Panc1 (cell line): Measurements from ENCODE around the gene C13orf46. TPM values are rescaled to one million over a fixed set of nuclear protein-coding genes. Genes with fewer than 3 reads are reported as not detected.

ENCODE experiments used
- ATAC-seq: fragments of 200-7000 bp; cut with Tn5 transposase; 2 replicates; pipeline ENCODE4 v1.9.1; 2020; ENCODE audit warnings: mild to moderate bottlenecking, moderate library complexity
- BruUV-seq: library from RNA; stranded (reverse); fragments of 400-500 nt; replicated peaks from 2 replicates; lab custom pipeline; 2021; lab: Mats Ljungman, UMichigan
- CTCF ChIA-PET: fragments of 300-600 bp; sonication (Branson Sonifier 250); formaldehyde crosslinking; loops from one replicate; lab custom pipeline; 2022; ENCODE audit warnings: antibody characterized with exemption; lab: Charles Lee
- POLR2A ChIA-PET: fragments of 300-600 bp; sonication (Branson Sonifier 250); formaldehyde crosslinking; loops from one replicate; lab custom pipeline; 2022; ENCODE audit warnings: antibody characterized with exemption; lab: Charles Lee
- DNase-seq: peaks from one replicate; pipeline ENCODE4 v3.0.0-alpha.2; 2010; ENCODE audit warnings: low read depth, low spot score
- H3K27ac ChIP-seq: 2 replicates; pipeline ENCODE4 v1.5.1; 2011; ENCODE audit warnings: mild to moderate bottlenecking, low read length, inconsistent platforms
- H3K27me3 ChIP-seq: fragments of 200-500 bp; sonication (Bioruptor generic); 2 replicates; pipeline ENCODE4 v1.6.0; 2014; ENCODE audit warnings: low read length, inconsistent platforms; ENCODE audit not compliant: control insufficient read depth, insufficient read depth
- H3K36me3 ChIP-seq: fragments of 200-500 bp; sonication (Bioruptor generic); 2 replicates; pipeline ENCODE4 v1.5.1; 2014; ENCODE audit warnings: inconsistent platforms, mild to moderate bottlenecking, low read length, moderate library complexity; ENCODE audit not compliant: control insufficient read depth, insufficient read depth
- H3K4me1 ChIP-seq: 2 replicates; pipeline ENCODE4 v1.5.1; 2011; ENCODE audit warnings: inconsistent platforms, mild to moderate bottlenecking, low read length, moderate library complexity; ENCODE audit not compliant: control insufficient read depth, insufficient read depth
- H3K4me3 ChIP-seq, 2 experiments: 2 replicates each; pipeline ENCODE4 v1.5.1; 2011 to 2012; ENCODE audit warnings: low read depth in 2 of 2, low read length in 2 of 2, mild to moderate bottlenecking in 2 of 2, inconsistent platforms in 1 of 2, moderate library complexity in 1 of 2
- H3K9me3 ChIP-seq: fragments of 200-500 bp; sonication (Bioruptor generic); 2 replicates; pipeline ENCODE4 v1.5.1; 2014; ENCODE audit warnings: low read depth, mild to moderate bottlenecking, inconsistent platforms, low read length, moderate library complexity; ENCODE audit not compliant: control insufficient read depth, insufficient read depth
- POLR2AphosphoS5 ChIP-seq: IDR thresholded peaks from 2 replicates; pipeline ENCODE4 v1.6.1; 2012; ENCODE audit warnings: mild to moderate bottlenecking, low read depth, low read length, moderate library complexity
- REST ChIP-seq, 2 experiments: IDR thresholded peaks; 2 replicates each; pipeline ENCODE4 v1.6.1; 2011 to 2012; ENCODE audit warnings: low read depth in 2 of 2, control low read depth in 1 of 2, low read length in 1 of 2, mild to moderate bottlenecking in 1 of 2, moderate library complexity in 1 of 2; ENCODE audit not compliant: insufficient read depth in 1 of 2
- SIN3A ChIP-seq: IDR thresholded peaks from 2 replicates; pipeline ENCODE4 v1.6.1; 2012; ENCODE audit warnings: low read depth, mild to moderate bottlenecking, low read length, moderate library complexity, borderline replicate concordance; ENCODE audit not compliant: insufficient read depth
- TCF7L2 ChIP-seq: IDR thresholded peaks from 2 replicates; pipeline ENCODE4 v1.6.1; 2011; ENCODE audit warnings: mild to moderate bottlenecking, low read depth, low read length, inconsistent platforms
- in situ Hi-C: cut with HindIII; loops from 2 replicates; pipeline ENCODE4 v1.10.0; 2016; ENCODE audit warnings: low sequenced_read_pairs, low pct_unique_long_range_greater_than_20kb
- intact Hi-C: fragments of 100-400 bp; cut with micrococcal nuclease; formaldehyde crosslinking; loops from one replicate; pipeline ENCODE4 v1.10.0; 2022; ENCODE audit not compliant: unreplicated experiment
- total RNA-seq: library from RNA; stranded (reverse); gene quantifications from one replicate; pipeline ENCODE4 v1.2.1, GENCODE V29; 2021; ENCODE audit not compliant: unreplicated experiment
- TF ChIP-seq, protein P1 (sequence below): fragments of 450-650 bp; IDR thresholded peaks from 2 replicates; pipeline ENCODE4 v1.5.1; 2017; ENCODE audit warnings: mild to moderate bottlenecking

The C13orf46 gene
- total RNA-seq, 1 experiment from 2014 or later, result 2.6 TPM

GRCh38 chr13:114011226-114011625 is 37.4 kb upstream of the C13orf46 start:
- TF ChIP-seq SIN3A (no peak), TCF7L2 (no peak), REST (IDR thresholded peaks at IDR 0.05; ENCODE audit: insufficient read depth in 1 of 2, low read depth in 2 of 2, low read length in 1 of 2) (no peak), POLR2AphosphoS5 (no peak)
- TF ChIP-seq, protein P1, sequence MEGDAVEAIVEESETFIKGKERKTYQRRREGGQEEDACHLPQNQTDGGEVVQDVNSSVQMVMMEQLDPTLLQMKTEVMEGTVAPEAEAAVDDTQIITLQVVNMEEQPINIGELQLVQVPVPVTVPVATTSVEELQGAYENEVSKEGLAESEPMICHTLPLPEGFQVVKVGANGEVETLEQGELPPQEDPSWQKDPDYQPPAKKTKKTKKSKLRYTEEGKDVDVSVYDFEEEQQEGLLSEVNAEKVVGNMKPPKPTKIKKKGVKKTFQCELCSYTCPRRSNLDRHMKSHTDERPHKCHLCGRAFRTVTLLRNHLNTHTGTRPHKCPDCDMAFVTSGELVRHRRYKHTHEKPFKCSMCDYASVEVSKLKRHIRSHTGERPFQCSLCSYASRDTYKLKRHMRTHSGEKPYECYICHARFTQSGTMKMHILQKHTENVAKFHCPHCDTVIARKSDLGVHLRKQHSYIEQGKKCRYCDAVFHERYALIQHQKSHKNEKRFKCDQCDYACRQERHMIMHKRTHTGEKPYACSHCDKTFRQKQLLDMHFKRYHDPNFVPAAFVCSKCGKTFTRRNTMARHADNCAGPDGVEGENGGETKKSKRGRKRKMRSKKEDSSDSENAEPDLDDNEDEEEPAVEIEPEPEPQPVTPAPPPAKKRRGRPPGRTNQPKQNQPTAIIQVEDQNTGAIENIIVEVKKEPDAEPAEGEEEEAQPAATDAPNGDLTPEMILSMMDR, result no peak
- Histone ChIP-seq H3K27me3 (no peaks in the 10 kb centered on the region), H3K4me1 (no peaks in the 10 kb centered on the region), H3K27ac (no peak overlapping the region), H3K4me3 (no peak overlapping the region), H3K9me3 (no peaks in the 10 kb centered on the region), H3K36me3 (no peaks in the 10 kb centered on the region; the same call in 1 of the 2 replicates)
- ATAC-seq (peak; percentile 53; the same call in 1 of the 2 replicates), DNase-seq (no peak)
- POLR2A ChIA-PET, result no interaction called here
- intact Hi-C loops, result no loop called here
- in situ Hi-C loops, result no loop called here
- no TSS peak for BruUV-seq
- CTCF ChIA-PET, result no interaction called here

- in situ Hi-C loops (no loop called here), intact Hi-C loops (no loop called here)
- Histone ChIP-seq H3K27ac (no peak overlapping the region), H3K36me3 (no peaks in the 10 kb centered on the region; the same call in 1 of the 2 replicates), H3K4me3 (no peak overlapping the region), H3K27me3 (no peaks in the 10 kb centered on the region), H3K9me3 (no peaks in the 10 kb centered on the region), H3K4me1 (no peaks in the 10 kb centered on the region)
- CTCF ChIA-PET, result no interaction called here
- BruUV-seq, result no TSS peak
- TF ChIP-seq SIN3A (no peak), REST (IDR thresholded peaks at IDR 0.05; ENCODE audit: insufficient read depth in 1 of 2, low read depth in 2 of 2, low read length in 1 of 2) (no peak), POLR2AphosphoS5 (no peak), TCF7L2 (no peak)
- TF ChIP-seq, protein P1, result no peak
- peak; percentile 28; the same call in 1 of the 2 replicates for ATAC-seq
- POLR2A ChIA-PET, result no interaction called here
- no peak for DNase-seq
Measured at GRCh38 chr13:114010401-114011101, 36.7 kb upstream of the C13orf46 start.
